ENCODE measurements around the gene TSPAN5.

DNA sequence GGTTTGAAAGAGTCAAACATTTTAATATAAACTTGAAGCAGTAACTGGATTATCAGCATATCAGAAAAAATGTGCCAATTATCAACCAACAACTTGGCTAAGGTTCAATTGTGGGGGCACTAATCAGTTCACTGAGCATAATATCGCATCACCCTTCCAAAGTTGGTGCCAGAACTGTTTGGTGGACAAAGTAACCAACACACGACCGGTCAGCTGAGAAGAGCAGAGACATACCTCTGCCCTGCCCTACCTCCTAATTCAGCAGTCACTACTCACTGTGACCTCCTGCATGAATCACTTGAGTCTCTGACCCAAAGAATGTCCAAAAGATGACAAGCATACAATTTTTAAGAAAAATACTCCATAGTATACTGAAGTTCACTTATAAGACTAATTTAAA lies 53.2 kb downstream of the TSPAN5 start:
- TF ChIP-seq, protein P1, sequence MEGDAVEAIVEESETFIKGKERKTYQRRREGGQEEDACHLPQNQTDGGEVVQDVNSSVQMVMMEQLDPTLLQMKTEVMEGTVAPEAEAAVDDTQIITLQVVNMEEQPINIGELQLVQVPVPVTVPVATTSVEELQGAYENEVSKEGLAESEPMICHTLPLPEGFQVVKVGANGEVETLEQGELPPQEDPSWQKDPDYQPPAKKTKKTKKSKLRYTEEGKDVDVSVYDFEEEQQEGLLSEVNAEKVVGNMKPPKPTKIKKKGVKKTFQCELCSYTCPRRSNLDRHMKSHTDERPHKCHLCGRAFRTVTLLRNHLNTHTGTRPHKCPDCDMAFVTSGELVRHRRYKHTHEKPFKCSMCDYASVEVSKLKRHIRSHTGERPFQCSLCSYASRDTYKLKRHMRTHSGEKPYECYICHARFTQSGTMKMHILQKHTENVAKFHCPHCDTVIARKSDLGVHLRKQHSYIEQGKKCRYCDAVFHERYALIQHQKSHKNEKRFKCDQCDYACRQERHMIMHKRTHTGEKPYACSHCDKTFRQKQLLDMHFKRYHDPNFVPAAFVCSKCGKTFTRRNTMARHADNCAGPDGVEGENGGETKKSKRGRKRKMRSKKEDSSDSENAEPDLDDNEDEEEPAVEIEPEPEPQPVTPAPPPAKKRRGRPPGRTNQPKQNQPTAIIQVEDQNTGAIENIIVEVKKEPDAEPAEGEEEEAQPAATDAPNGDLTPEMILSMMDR (conservative IDR thresholded peaks at IDR 0.05; ENCODE audit: low read length) = no peak
- TF ChIP-seq EZH2phosphoT487 (IDR thresholded peaks at IDR 0.05; ENCODE audit: borderline replicate concordance) = no peak
